ENCODE data around the gene CLEC3B. TPM values are rescaled to one million over a fixed set of nuclear protein-coding genes. Genes with fewer than 3 reads are reported as not detected.

CLEC3B gene
- total RNA-seq, 2 donors from 2014 or later: 138 to 180 TPM

GRCh38 chr3:45000823-45001222, 25.3 kb upstream of the CLEC3B start:
- H3K4me3 ChIP-seq: no peak overlapping the region
- peaks cover 0 to 6% of the 10 kb centered on the region in 2 donors for H3K9me3 ChIP-seq
- H3K36me3 ChIP-seq: peaks cover 58% of the 10 kb centered on the region
- DNase-seq (ENCODE audit: low spot score): no peak
- H3K4me1 ChIP-seq: peaks cover 0 to 25% of the 10 kb centered on the region in 2 donors
- no peak for TF ChIP-seq CTCF (IDR thresholded peaks at IDR 0.05)
- no peaks in the 10 kb centered on the region for H3K27me3 ChIP-seq
- no peak overlapping the region for H3K27ac ChIP-seq

GRCh38 chr3:45001738-45002137, 24.4 kb upstream of the CLEC3B start:
- TF ChIP-seq CTCF (IDR thresholded peaks at IDR 0.05): peak in 1 of 2 donors; percentile 20
- H3K4me3 ChIP-seq: no peak overlapping the region
- no peak overlapping the region for H3K27ac ChIP-seq
- DNase-seq (ENCODE audit: low spot score): no peak
- peaks cover 0 to 23% of the 10 kb centered on the region in 2 donors for H3K4me1 ChIP-seq
- peaks cover 59% of the 10 kb centered on the region for H3K36me3 ChIP-seq
- peaks cover 0 to 6% of the 10 kb centered on the region in 2 donors for H3K9me3 ChIP-seq
- H3K27me3 ChIP-seq: no peaks in the 10 kb centered on the region

GRCh38 chr3:45002139-45002660, 23.9 kb upstream of the CLEC3B start:
- no peak for DNase-seq (ENCODE audit: low spot score)
- Histone ChIP-seq H3K9me3 (peaks cover 0 to 6% of the 10 kb centered on the region in 2 donors), H3K4me1 (peaks cover 0 to 23% of the 10 kb centered on the region in 2 donors), H3K36me3 (peaks cover 60% of the 10 kb centered on the region), H3K4me3 (no peak overlapping the region), H3K27me3 (no peaks in the 10 kb centered on the region), H3K27ac (peak overlapping the region in 1 of 2 donors; percentile 71)
- no peak for TF ChIP-seq CTCF (IDR thresholded peaks at IDR 0.05)

GRCh38 chr3:45002720-45003119, 23.4 kb upstream of the CLEC3B start:
- no peak for DNase-seq (ENCODE audit: low spot score)
- Histone ChIP-seq H3K36me3 (peaks cover 60% of the 10 kb centered on the region), H3K4me1 (peaks cover 0 to 23% of the 10 kb centered on the region in 2 donors), H3K27me3 (no peaks in the 10 kb centered on the region), H3K9me3 (peaks cover 0 to 6% of the 10 kb centered on the region in 2 donors), H3K4me3 (no peak overlapping the region), H3K27ac (peak overlapping the region in 1 of 2 donors; percentile 71)
- TF ChIP-seq CTCF (IDR thresholded peaks at IDR 0.05): no peak

GRCh38 chr3:45003406-45003805, 22.7 kb upstream of the CLEC3B start:
- peak overlapping the region in 1 of 2 donors; percentile 71 for H3K27ac ChIP-seq
- no peaks in the 10 kb centered on the region for H3K27me3 ChIP-seq
- H3K4me1 ChIP-seq: peaks cover 0 to 30% of the 10 kb centered on the region in 2 donors
- DNase-seq (ENCODE audit: low spot score): no peak
- no peak for TF ChIP-seq CTCF (IDR thresholded peaks at IDR 0.05)
- peaks cover 0 to 6% of the 10 kb centered on the region in 2 donors for H3K9me3 ChIP-seq
- peaks cover 53% of the 10 kb centered on the region for H3K36me3 ChIP-seq
- no peak overlapping the region for H3K4me3 ChIP-seq

GRCh38 chr3:45003859-45004258, 22.2 kb upstream of the CLEC3B start:
- Histone ChIP-seq H3K27ac (peak overlapping the region in 1 of 2 donors; percentile 71), H3K4me1 (peaks cover 0 to 34% of the 10 kb centered on the region in 2 donors), H3K4me3 (no peak overlapping the region), H3K36me3 (peaks cover 51% of the 10 kb centered on the region), H3K9me3 (peaks cover 0 to 6% of the 10 kb centered on the region in 2 donors), H3K27me3 (no peaks in the 10 kb centered on the region)
- DNase-seq (ENCODE audit: low spot score): no peak
- TF ChIP-seq CTCF (IDR thresholded peaks at IDR 0.05): no peak

Data from right atrium auricular region (tissue), 2 donors.